Measurements from ENCODE around the gene TPD52L1.

TPD52L1 gene

DNA sequence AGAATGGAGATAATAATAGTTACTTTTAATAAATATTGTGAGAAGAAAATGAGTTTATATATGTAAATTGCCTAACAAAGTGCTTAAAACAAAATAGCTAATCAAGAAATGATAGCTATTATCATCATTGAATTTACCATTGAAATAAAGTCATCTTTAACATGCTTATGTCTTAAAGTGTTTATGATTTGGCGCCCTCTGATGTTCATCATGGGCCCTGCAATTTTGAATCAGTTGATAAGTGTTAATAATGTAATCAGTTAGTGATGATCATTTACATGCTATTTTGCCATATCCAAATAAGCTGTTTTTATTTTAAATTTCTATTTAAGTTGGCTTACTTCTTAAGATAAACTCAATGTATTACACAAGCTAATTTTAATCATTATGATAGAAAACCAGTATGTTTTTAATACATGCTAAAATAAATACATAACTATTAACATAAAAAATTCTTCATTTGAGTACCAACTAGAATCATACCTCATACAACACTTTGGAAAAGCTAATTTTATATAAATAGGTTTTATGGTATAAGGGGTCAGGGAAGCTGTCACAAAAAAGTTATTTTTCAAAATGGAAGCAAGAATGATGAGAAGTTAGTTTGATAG lies 39.2 kb upstream of the TPD52L1 start:
- peak; percentile 40 for DNase-seq (ENCODE audit: low spot score)
- TF ChIP-seq, protein P1, sequence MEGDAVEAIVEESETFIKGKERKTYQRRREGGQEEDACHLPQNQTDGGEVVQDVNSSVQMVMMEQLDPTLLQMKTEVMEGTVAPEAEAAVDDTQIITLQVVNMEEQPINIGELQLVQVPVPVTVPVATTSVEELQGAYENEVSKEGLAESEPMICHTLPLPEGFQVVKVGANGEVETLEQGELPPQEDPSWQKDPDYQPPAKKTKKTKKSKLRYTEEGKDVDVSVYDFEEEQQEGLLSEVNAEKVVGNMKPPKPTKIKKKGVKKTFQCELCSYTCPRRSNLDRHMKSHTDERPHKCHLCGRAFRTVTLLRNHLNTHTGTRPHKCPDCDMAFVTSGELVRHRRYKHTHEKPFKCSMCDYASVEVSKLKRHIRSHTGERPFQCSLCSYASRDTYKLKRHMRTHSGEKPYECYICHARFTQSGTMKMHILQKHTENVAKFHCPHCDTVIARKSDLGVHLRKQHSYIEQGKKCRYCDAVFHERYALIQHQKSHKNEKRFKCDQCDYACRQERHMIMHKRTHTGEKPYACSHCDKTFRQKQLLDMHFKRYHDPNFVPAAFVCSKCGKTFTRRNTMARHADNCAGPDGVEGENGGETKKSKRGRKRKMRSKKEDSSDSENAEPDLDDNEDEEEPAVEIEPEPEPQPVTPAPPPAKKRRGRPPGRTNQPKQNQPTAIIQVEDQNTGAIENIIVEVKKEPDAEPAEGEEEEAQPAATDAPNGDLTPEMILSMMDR (IDR thresholded peaks at IDR 0.05; ENCODE audit: extremely low read depth, missing control alignments): peak; percentile 53

DNA sequence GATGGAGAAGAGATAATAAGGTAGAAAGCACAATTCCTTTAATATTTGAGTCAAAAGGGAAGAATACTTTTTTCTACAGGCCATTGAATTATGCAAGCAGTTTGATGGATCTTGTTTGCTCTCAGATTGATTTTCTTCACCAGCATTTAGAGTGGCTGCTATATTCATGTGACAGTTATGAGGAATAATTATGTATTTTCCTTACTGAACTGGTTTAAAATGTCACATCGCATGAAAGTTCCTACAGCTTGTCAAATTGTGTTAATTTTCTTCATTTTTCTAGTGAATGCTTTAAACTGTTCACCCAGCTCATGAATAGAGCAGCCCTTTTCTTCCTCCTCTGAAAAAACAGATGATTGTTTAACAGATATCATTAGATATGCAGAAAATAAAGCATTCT lies 37.4 kb upstream of the TPD52L1 start:
- TF ChIP-seq, protein P1 (IDR thresholded peaks at IDR 0.05; ENCODE audit: extremely low read depth, missing control alignments): no peak
- no peak for DNase-seq (ENCODE audit: low spot score)

DNA sequence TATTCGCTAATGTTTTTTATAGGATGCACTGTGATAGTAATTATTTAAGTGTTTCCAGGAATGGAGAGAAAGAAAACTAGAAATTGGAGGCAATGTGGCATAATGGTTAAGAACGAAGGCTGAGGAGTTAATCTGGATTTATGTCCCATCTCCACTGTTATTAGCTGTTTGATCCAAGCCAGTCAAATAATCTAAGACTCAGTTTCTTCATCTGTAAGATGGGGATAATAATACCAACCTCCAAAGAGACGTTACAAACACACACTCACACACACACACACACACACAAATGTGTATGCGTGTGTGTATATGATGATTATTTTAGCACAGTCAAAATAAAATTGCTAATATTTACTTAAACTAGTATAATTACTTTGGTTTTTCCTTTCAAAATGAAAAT lies 36.9 kb upstream of the TPD52L1 start:
- TF ChIP-seq, protein P1 (IDR thresholded peaks at IDR 0.05; ENCODE audit: extremely low read depth, missing control alignments): no peak
- no peak for DNase-seq (ENCODE audit: low spot score)

DNA sequence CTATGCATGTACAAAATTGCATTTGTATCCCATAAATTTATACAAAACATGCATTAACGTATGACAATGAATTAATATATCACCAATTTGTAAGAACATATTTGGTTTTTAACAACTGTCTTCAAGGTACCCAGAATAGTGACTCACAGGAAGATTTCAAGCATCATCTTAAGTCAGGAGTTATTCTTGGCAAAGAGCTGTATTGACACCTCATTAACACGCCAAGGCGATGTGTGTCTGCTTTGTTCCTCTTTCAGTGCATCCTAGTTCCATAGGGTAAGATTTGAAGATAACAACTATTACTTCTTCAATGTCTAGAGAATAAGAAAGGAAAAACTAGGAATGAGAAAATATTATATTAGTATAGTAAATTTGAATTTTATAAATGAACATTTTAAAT lies 35.8 kb upstream of the TPD52L1 start:
- DNase-seq (ENCODE audit: low spot score): no peak
- TF ChIP-seq, protein P1 (IDR thresholded peaks at IDR 0.05; ENCODE audit: extremely low read depth, missing control alignments): no peak

DNA sequence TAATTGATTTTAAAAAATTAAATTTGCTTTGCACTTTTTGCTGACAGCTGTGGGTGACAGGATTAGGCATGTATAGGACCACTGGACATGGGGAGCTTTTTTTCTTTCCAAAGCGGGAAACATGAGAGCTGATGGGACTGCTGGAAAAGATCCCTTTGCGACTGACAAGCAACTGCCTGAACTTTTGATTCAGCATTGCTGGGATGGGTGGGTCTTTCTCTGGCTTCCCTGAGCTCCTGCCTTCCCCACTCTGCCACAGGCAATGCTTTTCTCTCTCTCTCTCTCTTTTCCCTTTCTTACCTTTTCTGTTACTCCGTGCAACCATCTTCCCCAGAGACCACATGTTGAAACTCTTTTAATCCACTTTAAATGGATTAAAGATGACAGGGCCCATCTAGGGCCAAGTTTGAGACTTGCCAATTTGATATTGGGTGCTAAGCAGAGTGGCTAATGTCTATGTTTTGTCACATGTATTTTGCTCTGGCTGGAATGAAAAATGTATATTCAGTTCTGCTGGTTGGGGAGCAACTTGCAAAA lies 33.5 kb upstream of the TPD52L1 start:
- TF ChIP-seq, protein P1 (IDR thresholded peaks at IDR 0.05; ENCODE audit: extremely low read depth, missing control alignments): no peak
- DNase-seq (ENCODE audit: low spot score): no peak

DNA sequence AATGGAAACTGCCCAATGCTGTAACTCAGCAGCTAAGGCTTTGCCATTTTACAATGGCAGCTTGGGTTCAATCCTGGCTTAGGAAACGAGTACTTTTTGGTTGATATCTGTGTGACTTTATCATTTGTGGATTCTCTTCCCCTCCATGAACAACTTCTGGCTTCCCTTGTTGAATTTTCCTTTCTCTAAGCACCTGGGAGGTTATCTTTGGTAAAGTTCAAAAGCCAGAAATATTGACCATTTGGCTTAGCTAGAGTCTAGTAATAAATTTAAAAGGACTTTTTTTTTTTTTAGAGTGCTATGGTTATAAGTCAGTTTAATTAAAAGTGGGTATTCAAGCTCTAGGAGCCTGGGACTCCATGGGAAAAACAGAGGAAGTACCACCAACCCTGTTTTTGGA lies 31.7 kb upstream of the TPD52L1 start:
- TF ChIP-seq, protein P1 (IDR thresholded peaks at IDR 0.05; ENCODE audit: extremely low read depth, missing control alignments): no peak
- DNase-seq (ENCODE audit: low spot score): no peak

DNA sequence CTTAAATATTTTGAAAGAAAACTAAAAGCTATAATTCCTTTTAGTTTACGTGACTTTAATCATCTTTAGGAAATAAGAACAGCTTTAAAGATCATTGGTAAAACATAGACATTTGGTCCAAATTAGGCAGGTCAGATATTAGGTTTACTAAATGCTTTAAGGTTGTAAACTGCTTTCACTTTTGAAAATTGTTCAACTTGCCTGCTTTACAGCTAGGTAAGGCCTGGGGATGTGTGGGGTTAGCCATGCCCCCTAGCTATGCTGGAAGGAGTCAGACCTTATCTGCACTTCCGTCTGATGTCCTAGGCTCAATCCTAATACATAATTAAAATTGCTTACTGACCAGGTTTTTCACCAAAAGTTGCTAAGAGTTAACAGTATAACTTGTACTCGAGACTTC lies 30.5 kb upstream of the TPD52L1 start:
- TF ChIP-seq, protein P1 (IDR thresholded peaks at IDR 0.05; ENCODE audit: extremely low read depth, missing control alignments): no peak
- DNase-seq (ENCODE audit: low spot score): no peak
